Adrenal gland (tissue), 5 donors: Measurements from ENCODE around the gene KCNN4.

Experiments
- CTCF ChIP-seq, 6 experiments: fragments of 450-650 bp in 4 of 6; fragments of 200-600 bp in 2 of 6; sonication (generic) in 1 of 6; IDR thresholded peaks; 1 replicate in 5 of 6; 2 replicates in 1 of 6; pipeline versions ENCODE4 v1.5.1 to v1.8.0; 2016 to 2021; ENCODE audit warnings: antibody characterized with exemption in 6 of 6, mild to moderate bottlenecking in 2 of 6, moderate library complexity in 1 of 6
- POLR2A ChIP-seq, 2 donors: fragments of 450-650 bp; IDR thresholded peaks; one replicate each; pipeline ENCODE4 v1.6.1; 2017; ENCODE audit warnings: antibody characterized with exemption in 2 of 2, mild to moderate bottlenecking in 2 of 2, moderate library complexity in 1 of 2
- donor health status: DM: no; HTN: no; CAD: no.

GRCh38 chr19:43790587-43790986, 9.8 kb upstream of the KCNN4 start:
- no peak for TF ChIP-seq POLR2A (IDR thresholded peaks at IDR 0.05)
- TF ChIP-seq CTCF (IDR thresholded peaks at IDR 0.05): no peak
